Measurements from ENCODE around the gene BACE2. TPM values are rescaled to one million over a fixed set of nuclear protein-coding genes. Genes with fewer than 3 reads are reported as not detected.

The BACE2 gene
- total and polyA plus RNA-seq, 4 donors, result 1.7 to 16.7 (median 5.6) TPM

DNA sequence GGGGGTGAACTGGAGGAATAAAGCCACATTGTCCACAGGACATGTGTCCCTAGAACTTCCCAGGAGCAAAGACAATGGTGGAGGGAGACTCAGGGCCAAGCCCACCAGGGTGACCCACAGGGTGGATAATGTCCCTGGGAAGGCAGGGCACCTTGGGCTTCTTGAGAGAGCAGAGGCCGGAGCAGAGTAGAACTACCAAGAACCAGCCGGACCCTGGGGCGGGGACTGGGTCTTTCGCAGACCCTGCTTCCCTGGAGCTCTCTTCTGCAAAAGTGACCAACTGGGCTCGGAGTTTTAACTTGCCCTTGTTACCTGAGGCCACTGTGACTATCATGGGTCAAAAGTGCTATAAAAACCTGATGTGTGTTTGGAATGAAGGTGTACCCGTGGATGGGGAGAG is 147.8 kb downstream of the BACE2 start:
- Histone ChIP-seq H3K27ac (ENCODE audit: low read depth in 1 of 2, low read length in 2 of 2) (no peak overlapping the region), H3K4me1 (ENCODE audit: control insufficient read depth in 4 of 4, insufficient read depth in 4 of 4, low read length in 3 of 4) (peaks cover 0 to 4% (median 0%) of the 10 kb centered on the region in 4 donors), H3K9ac (ENCODE audit: low read depth in 1 of 2, low read length in 2 of 2) (no peak overlapping the region), H3K27me3 (ENCODE audit: control insufficient read depth in 4 of 4, insufficient read depth in 4 of 4, low read length in 3 of 4) (peaks cover 0 to 5% (median 1%) of the 10 kb centered on the region in 4 donors), H3K36me3 (ENCODE audit: control insufficient read depth in 4 of 4, insufficient read depth in 3 of 4, low read depth in 1 of 4, low read length in 3 of 4) (no peaks in the 10 kb centered on the region), H3K4me3 (ENCODE audit: low read depth in 1 of 3, low read length in 3 of 3) (no peak overlapping the region), H3K9me3 (ENCODE audit: control insufficient read depth in 4 of 4, low read length in 3 of 4) (no peaks in the 10 kb centered on the region)
- TF ChIP-seq, protein P1, sequence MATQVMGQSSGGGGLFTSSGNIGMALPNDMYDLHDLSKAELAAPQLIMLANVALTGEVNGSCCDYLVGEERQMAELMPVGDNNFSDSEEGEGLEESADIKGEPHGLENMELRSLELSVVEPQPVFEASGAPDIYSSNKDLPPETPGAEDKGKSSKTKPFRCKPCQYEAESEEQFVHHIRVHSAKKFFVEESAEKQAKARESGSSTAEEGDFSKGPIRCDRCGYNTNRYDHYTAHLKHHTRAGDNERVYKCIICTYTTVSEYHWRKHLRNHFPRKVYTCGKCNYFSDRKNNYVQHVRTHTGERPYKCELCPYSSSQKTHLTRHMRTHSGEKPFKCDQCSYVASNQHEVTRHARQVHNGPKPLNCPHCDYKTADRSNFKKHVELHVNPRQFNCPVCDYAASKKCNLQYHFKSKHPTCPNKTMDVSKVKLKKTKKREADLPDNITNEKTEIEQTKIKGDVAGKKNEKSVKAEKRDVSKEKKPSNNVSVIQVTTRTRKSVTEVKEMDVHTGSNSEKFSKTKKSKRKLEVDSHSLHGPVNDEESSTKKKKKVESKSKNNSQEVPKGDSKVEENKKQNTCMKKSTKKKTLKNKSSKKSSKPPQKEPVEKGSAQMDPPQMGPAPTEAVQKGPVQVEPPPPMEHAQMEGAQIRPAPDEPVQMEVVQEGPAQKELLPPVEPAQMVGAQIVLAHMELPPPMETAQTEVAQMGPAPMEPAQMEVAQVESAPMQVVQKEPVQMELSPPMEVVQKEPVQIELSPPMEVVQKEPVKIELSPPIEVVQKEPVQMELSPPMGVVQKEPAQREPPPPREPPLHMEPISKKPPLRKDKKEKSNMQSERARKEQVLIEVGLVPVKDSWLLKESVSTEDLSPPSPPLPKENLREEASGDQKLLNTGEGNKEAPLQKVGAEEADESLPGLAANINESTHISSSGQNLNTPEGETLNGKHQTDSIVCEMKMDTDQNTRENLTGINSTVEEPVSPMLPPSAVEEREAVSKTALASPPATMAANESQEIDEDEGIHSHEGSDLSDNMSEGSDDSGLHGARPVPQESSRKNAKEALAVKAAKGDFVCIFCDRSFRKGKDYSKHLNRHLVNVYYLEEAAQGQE (IDR thresholded peaks at IDR 0.05), result no peak
- TF ChIP-seq RAD21 (IDR thresholded peaks at IDR 0.05) (no peak), TAF1 (conservative IDR thresholded peaks at IDR 0.05) (no peak), RXRA (IDR thresholded peaks at IDR 0.05) (no peak), GABPA (IDR thresholded peaks at IDR 0.05 in 1 of 2, conservative IDR thresholded peaks at IDR 0.05 in 1 of 2) (no peak), CTCF (IDR thresholded peaks at IDR 0.05; ENCODE audit: low read depth, low read length, missing input control) (no peak), NR2F2 (IDR thresholded peaks at IDR 0.05) (no peak), FOXA2 (IDR thresholded peaks at IDR 0.05) (no peak), JUND (IDR thresholded peaks at IDR 0.05) (no peak), HNF4A (conservative IDR thresholded peaks at IDR 0.05) (no peak), EGR1 (IDR thresholded peaks at IDR 0.05; ENCODE audit: low read depth in 2 of 2) (no peak), ATF3 (IDR thresholded peaks at IDR 0.05) (no peak), MAX (IDR thresholded peaks at IDR 0.05) (no peak), FOXA1 (IDR thresholded peaks at IDR 0.05) (no peak), YY1 (IDR thresholded peaks at IDR 0.05) (no peak), HNF4G (IDR thresholded peaks at IDR 0.05) (no peak)
- TF ChIP-seq, protein P2, sequence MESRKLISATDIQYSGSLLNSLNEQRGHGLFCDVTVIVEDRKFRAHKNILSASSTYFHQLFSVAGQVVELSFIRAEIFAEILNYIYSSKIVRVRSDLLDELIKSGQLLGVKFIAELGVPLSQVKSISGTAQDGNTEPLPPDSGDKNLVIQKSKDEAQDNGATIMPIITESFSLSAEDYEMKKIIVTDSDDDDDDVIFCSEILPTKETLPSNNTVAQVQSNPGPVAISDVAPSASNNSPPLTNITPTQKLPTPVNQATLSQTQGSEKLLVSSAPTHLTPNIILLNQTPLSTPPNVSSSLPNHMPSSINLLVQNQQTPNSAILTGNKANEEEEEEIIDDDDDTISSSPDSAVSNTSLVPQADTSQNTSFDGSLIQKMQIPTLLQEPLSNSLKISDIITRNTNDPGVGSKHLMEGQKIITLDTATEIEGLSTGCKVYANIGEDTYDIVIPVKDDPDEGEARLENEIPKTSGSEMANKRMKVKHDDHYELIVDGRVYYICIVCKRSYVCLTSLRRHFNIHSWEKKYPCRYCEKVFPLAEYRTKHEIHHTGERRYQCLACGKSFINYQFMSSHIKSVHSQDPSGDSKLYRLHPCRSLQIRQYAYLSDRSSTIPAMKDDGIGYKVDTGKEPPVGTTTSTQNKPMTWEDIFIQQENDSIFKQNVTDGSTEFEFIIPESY (IDR thresholded peaks at IDR 0.05), result no peak
- no peak for DNase-seq (ENCODE audit: low spot score)
- 93% methylated on average over 6 of the region's 6 CpGs for WGBS

Measured in liver (tissue), 9 donors.